Measurements from ENCODE around the gene RASD1. TPM values are rescaled to one million over a fixed set of nuclear protein-coding genes. Genes with fewer than 3 reads are reported as not detected.

The RASD1 gene
- total RNA-seq, 1 donor, result 0.36 TPM

GRCh38 chr17:17540935-17541639 is 44.9 kb upstream of the RASD1 start:
- no peak overlapping the region for H3K4me3 ChIP-seq (ENCODE audit: low read depth, low read length)
- no peak for DNase-seq (ENCODE audit: low read depth)
- TF ChIP-seq CTCF (IDR thresholded peaks at IDR 0.05; ENCODE audit: insufficient read depth, low read length), result no peak

GRCh38 chr17:17540278-17540906 is 44.2 kb upstream of the RASD1 start:
- DNase-seq (ENCODE audit: low read depth), result no peak
- no peak for TF ChIP-seq CTCF (IDR thresholded peaks at IDR 0.05; ENCODE audit: insufficient read depth, low read length)
- H3K4me3 ChIP-seq (ENCODE audit: low read depth, low read length), result no peak overlapping the region

GRCh38 chr17:17539591-17539990 is 43.4 kb upstream of the RASD1 start:
- no peak overlapping the region for H3K4me3 ChIP-seq (ENCODE audit: low read depth, low read length)
- no peak for TF ChIP-seq CTCF (IDR thresholded peaks at IDR 0.05; ENCODE audit: insufficient read depth, low read length)
- no peak for DNase-seq (ENCODE audit: low read depth)

GRCh38 chr17:17538417-17539391 is 42.5 kb upstream of the RASD1 start:
- DNase-seq (ENCODE audit: low read depth), result peak; percentile 8
- no peak for TF ChIP-seq CTCF (IDR thresholded peaks at IDR 0.05; ENCODE audit: insufficient read depth, low read length)
- H3K4me3 ChIP-seq (ENCODE audit: low read depth, low read length), result no peak overlapping the region

- no peak for DNase-seq (ENCODE audit: low read depth)
- no peak for TF ChIP-seq CTCF (IDR thresholded peaks at IDR 0.05; ENCODE audit: insufficient read depth, low read length)
- H3K4me3 ChIP-seq (ENCODE audit: low read depth, low read length), result no peak overlapping the region
Measured at GRCh38 chr17:17537311-17538099, 41.3 kb upstream of the RASD1 start.

- no peak for TF ChIP-seq CTCF (IDR thresholded peaks at IDR 0.05; ENCODE audit: insufficient read depth, low read length)
- DNase-seq (ENCODE audit: low read depth), result no peak
Measured at GRCh38 chr17:17536702-17537101, 40.5 kb upstream of the RASD1 start.

More at GRCh38 chr17:17536702-17537101, 40.5 kb upstream of the RASD1 start:
- no peak overlapping the region for H3K4me3 ChIP-seq (ENCODE audit: low read depth, low read length)

Measured in fibroblast of the aortic adventitia (primary cell).